Small intestine (tissue), 16 donors: ENCODE measurements around the gene FAP. TPM values are rescaled to one million over a fixed set of nuclear protein-coding genes. Genes with fewer than 3 reads are reported as not detected.
A peak's percentile ranks its signal among the peaks of the same experiment; 100 is the strongest.

ENCODE experiments used
- DNase-seq, 2 donors: peaks; one replicate each; pipeline versions ENCODE4 v3.0.0 to v3.0.0-alpha.2; 2013
- FAIRE-seq: peaks from 2 replicates; lab custom pipeline; 2012; peaks lifted over from hg19 to GRCh38; lab: Jason Lieb, UNC
- H3K27ac ChIP-seq, 3 donors: one replicate each; pipeline ENCODE4 v1.5.1; 2013; ENCODE audit warnings: low read length in 2 of 3, mild to moderate bottlenecking in 2 of 3, control low read depth in 1 of 3, inconsistent platforms in 1 of 3, low read depth in 1 of 3, moderate library complexity in 1 of 3
- H3K27me3 ChIP-seq, 3 donors: one replicate each; pipeline ENCODE4 v1.6.1; 2013; ENCODE audit warnings: low read length in 3 of 3, inconsistent platforms in 1 of 3; ENCODE audit not compliant: control insufficient read depth in 3 of 3, insufficient read depth in 3 of 3
- H3K36me3 ChIP-seq, 3 donors: one replicate each; pipeline ENCODE4 v1.6.1; 2013; ENCODE audit warnings: low read length in 3 of 3, inconsistent platforms in 1 of 3, low read depth in 1 of 3, mild to moderate bottlenecking in 1 of 3, moderate library complexity in 1 of 3; ENCODE audit not compliant: control insufficient read depth in 3 of 3, insufficient read depth in 2 of 3
- H3K4me1 ChIP-seq, 3 donors: one replicate each; pipeline ENCODE4 v1.6.1; 2013; ENCODE audit warnings: low read length in 2 of 3, inconsistent platforms in 1 of 3, low read depth in 1 of 3, mild to moderate bottlenecking in 1 of 3, moderate library complexity in 1 of 3; ENCODE audit not compliant: control insufficient read depth in 3 of 3, insufficient read depth in 2 of 3
- H3K4me3 ChIP-seq, 3 donors: one replicate each; pipeline ENCODE4 v1.5.1; 2013; ENCODE audit warnings: low read length in 3 of 3, control low read depth in 1 of 3, inconsistent platforms in 1 of 3, low read depth in 1 of 3, mild to moderate bottlenecking in 1 of 3, moderate library complexity in 1 of 3
- H3K9me3 ChIP-seq, 2 donors: one replicate each; pipeline ENCODE4 v1.6.1; 2013; ENCODE audit warnings: low read depth in 1 of 2, low read length in 1 of 2; ENCODE audit not compliant: control insufficient read depth in 2 of 2, insufficient read depth in 1 of 2
- WGBS, 3 donors: extraction: QIAGEN DNeasy Blood & Tissue Kit; methylation state at CpG; one replicate each; pipeline ENCODE4 v1.1.7; 2013; 5-methylcytosine and 5-hydroxymethylcytosine counted together
- long read RNA-seq, 10 donors: transcript quantifications; one replicate each; lab custom pipeline, GENCODE V29; 2026
- polyA plus RNA-seq, 4 donors: library from polyadenylated mRNA; stranded (reverse) in 3 of 4; unstranded in 1 of 4; fragments of 200-250 nt in 3 of 4; fragments of 120-200 nt in 1 of 4; gene quantifications; one replicate each; pipeline versions ENCODE4 v1.2.1 to v1.2.3, GENCODE V29; 2013
- donor health status: healthy with polysubstance abuse.
- donor health status: control.
- donor health status: control.
- donor health status: Bipolar disorder and iron deficiency.
- donor health status: healthy.

FAP gene, protein sequence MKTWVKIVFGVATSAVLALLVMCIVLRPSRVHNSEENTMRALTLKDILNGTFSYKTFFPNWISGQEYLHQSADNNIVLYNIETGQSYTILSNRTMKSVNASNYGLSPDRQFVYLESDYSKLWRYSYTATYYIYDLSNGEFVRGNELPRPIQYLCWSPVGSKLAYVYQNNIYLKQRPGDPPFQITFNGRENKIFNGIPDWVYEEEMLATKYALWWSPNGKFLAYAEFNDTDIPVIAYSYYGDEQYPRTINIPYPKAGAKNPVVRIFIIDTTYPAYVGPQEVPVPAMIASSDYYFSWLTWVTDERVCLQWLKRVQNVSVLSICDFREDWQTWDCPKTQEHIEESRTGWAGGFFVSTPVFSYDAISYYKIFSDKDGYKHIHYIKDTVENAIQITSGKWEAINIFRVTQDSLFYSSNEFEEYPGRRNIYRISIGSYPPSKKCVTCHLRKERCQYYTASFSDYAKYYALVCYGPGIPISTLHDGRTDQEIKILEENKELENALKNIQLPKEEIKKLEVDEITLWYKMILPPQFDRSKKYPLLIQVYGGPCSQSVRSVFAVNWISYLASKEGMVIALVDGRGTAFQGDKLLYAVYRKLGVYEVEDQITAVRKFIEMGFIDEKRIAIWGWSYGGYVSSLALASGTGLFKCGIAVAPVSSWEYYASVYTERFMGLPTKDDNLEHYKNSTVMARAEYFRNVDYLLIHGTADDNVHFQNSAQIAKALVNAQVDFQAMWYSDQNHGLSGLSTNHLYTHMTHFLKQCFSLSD
- polyA plus RNA-seq = 1 to 10 TPM in 1 of 4 donors, under 1 TPM in 1, not detected in 2; 0.78 to 2.3 TPM
- long read RNA-seq, donor 1 = 0 reads
- long read RNA-seq, donor 2 = 0 reads
- long read RNA-seq, donor 3, partial matches to known transcripts = 0 of 1 reads
- long read RNA-seq, donor 3, other reads (novel, unspliced or antisense) = 0 of 1 reads
- long read RNA-seq, donor 4 = 0 reads
- long read RNA-seq, donor 5 = 0 reads
- long read RNA-seq, donor 6 = 0 reads
- long read RNA-seq, donor 7 = 0 reads
- long read RNA-seq, donor 8, partial matches to known transcripts = 0 of 2 reads
- long read RNA-seq, donor 8, other reads (novel, unspliced or antisense) = 0 of 2 reads
- long read RNA-seq, donor 9, partial matches to known transcripts = 0 of 1 reads
- long read RNA-seq, donor 9, other reads (novel, unspliced or antisense) = 0 of 1 reads
- long read RNA-seq, donor 10, partial matches to known transcripts = 0 of 3 reads
- long read RNA-seq, donor 10, other reads (novel, unspliced or antisense) = 0 of 3 reads

GRCh38 chr2:162243294-162243693 is at the start of gene FAP:
TSS of gene FAP (minus strand) at chr2:162243445. CDS start at chr2:162243327, 118 bp downstream.
- no peak within 1 kb of the TSS for H3K4me3 ChIP-seq

GRCh38 chr2:162291748-162292147 is 48.5 kb upstream of the FAP start:
- H3K27me3 ChIP-seq = no peaks in the 10 kb centered on the region
- no peaks in the 10 kb centered on the region for H3K4me1 ChIP-seq
- H3K36me3 ChIP-seq = peaks cover 2 to 8% (median 3%) of the 10 kb centered on the region in 3 donors
- no peak overlapping the region for H3K4me3 ChIP-seq
- no peak for FAIRE-seq
- WGBS, 3 donors = 77 to 86% (median 82%) methylated on average over 3 of the region's 3 CpGs
- no peak overlapping the region for H3K27ac ChIP-seq
- no peaks in the 10 kb centered on the region for H3K9me3 ChIP-seq
- no peak for DNase-seq

More at GRCh38 chr2:162243294-162243693, at the start of gene FAP:
- Histone ChIP-seq H3K4me1 (no peaks in the 10 kb centered on the region), H3K9me3 (no peaks in the 10 kb centered on the region), H3K36me3 (no peaks in the 10 kb centered on the region), H3K27me3 (peaks cover 0 to 8% (median 0%) of the 10 kb centered on the region in 3 donors), H3K27ac (peak within 1 kb of the TSS in 1 of 3 donors; percentile 2)
- no peak for DNase-seq
- no peak for FAIRE-seq
- 54 to 75% (median 74%) methylated on average over 6 of the region's 6 CpGs for WGBS, 3 donors

- H3K4me1 ChIP-seq = no peaks in the 10 kb centered on the region
- WGBS, 3 donors = 80 to 89% (median 83%) methylated on average over 4 of the region's 4 CpGs
- H3K9me3 ChIP-seq = no peaks in the 10 kb centered on the region
- no peak overlapping the region for H3K4me3 ChIP-seq
- no peak overlapping the region for H3K27ac ChIP-seq
- H3K27me3 ChIP-seq = no peaks in the 10 kb centered on the region
- FAIRE-seq (no peak), DNase-seq (no peak)
- H3K36me3 ChIP-seq = peaks cover 0 to 22% (median 8%) of the 10 kb centered on the region in 3 donors
Measured at GRCh38 chr2:162282765-162283425, 39.6 kb upstream of the FAP start.

- DNase-seq (no peak), FAIRE-seq (peak; percentile 41)
- H3K27me3 ChIP-seq = no peaks in the 10 kb centered on the region
- H3K4me1 ChIP-seq = no peaks in the 10 kb centered on the region
- H3K4me3 ChIP-seq = no peak overlapping the region
- WGBS, 3 donors = 94 to 98% (median 95%) methylated on average over 1 of the region's 1 CpG
- H3K36me3 ChIP-seq = peaks cover 5 to 22% (median 6%) of the 10 kb centered on the region in 3 donors
- H3K9me3 ChIP-seq = no peaks in the 10 kb centered on the region
- no peak overlapping the region for H3K27ac ChIP-seq
Measured at GRCh38 chr2:162280654-162281053, 37.4 kb upstream of the FAP start.

- no peaks in the 10 kb centered on the region for H3K4me1 ChIP-seq
- DNase-seq = no peak
- no peaks in the 10 kb centered on the region for H3K27me3 ChIP-seq
- no peak overlapping the region for H3K27ac ChIP-seq
- no peak for FAIRE-seq
- H3K36me3 ChIP-seq = peaks cover 4 to 16% (median 5%) of the 10 kb centered on the region in 3 donors
- H3K9me3 ChIP-seq = no peaks in the 10 kb centered on the region
- 81 to 92% (median 87%) methylated on average over 4 of the region's 4 CpGs for WGBS, 3 donors
- no peak overlapping the region for H3K4me3 ChIP-seq
Measured at GRCh38 chr2:162277381-162277780, 34.1 kb upstream of the FAP start.

- H3K36me3 ChIP-seq = peaks cover 10 to 24% (median 12%) of the 10 kb centered on the region in 3 donors
- H3K4me1 ChIP-seq = no peaks in the 10 kb centered on the region
- no peak overlapping the region for H3K27ac ChIP-seq
- no peaks in the 10 kb centered on the region for H3K27me3 ChIP-seq
- WGBS, 3 donors = 96 to 97% (median 97%) methylated on average over 1 of the region's 1 CpG
- FAIRE-seq = no peak
- no peak overlapping the region for H3K4me3 ChIP-seq
- DNase-seq = no peak
- no peaks in the 10 kb centered on the region for H3K9me3 ChIP-seq
Measured at GRCh38 chr2:162267996-162268395, 24.8 kb upstream of the FAP start.

DNA sequence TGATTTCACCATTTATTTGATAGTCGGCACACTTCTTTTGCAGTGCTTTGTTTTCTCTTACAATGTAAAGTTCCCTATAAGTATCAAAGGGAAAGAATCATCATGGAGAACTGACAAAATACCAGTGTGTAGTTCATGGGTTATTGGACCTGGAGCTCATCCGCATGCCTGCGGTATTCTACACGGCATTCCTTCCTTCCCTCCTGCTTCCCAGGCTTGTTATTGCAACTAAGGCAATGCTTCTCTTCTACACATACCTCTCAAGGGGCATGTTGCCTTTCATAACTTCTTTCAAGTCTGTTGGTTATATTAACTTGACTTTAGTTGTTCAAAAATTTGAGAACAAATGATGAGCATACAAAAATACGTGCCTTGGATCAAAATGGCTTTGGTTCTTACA is 24.3 kb upstream of the FAP start:
- peaks cover 10 to 22% (median 12%) of the 10 kb centered on the region in 3 donors for H3K36me3 ChIP-seq
- H3K4me1 ChIP-seq = no peaks in the 10 kb centered on the region
- DNase-seq (no peak), FAIRE-seq (no peak)
- no peak overlapping the region for H3K27ac ChIP-seq
- no peaks in the 10 kb centered on the region for H3K9me3 ChIP-seq
- 96 to 98% (median 96%) methylated on average over 5 of the region's 5 CpGs for WGBS, 3 donors
- H3K27me3 ChIP-seq = no peaks in the 10 kb centered on the region
- H3K4me3 ChIP-seq = no peak overlapping the region
